ENCODE data around the gene AIDA. TPM values are rescaled to one million over a fixed set of nuclear protein-coding genes. Genes with fewer than 3 reads are reported as not detected.

AIDA gene, protein sequence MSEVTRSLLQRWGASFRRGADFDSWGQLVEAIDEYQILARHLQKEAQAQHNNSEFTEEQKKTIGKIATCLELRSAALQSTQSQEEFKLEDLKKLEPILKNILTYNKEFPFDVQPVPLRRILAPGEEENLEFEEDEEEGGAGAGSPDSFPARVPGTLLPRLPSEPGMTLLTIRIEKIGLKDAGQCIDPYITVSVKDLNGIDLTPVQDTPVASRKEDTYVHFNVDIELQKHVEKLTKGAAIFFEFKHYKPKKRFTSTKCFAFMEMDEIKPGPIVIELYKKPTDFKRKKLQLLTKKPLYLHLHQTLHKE
- 13.9 TPM for total RNA-seq (2013)
- polyA plus RNA-seq (10 to 100 TPM in 2 of 3 donors, 1 to 10 TPM in 1; 10.0 to 11.7 (median 11.7) TPM), polyA minus RNA-seq (3.2 and 4.9 TPM in 2 replicates), total RNA-seq (7.4 to 18.7 (median 10.0) reads per million in 11 experiments)

DNA sequence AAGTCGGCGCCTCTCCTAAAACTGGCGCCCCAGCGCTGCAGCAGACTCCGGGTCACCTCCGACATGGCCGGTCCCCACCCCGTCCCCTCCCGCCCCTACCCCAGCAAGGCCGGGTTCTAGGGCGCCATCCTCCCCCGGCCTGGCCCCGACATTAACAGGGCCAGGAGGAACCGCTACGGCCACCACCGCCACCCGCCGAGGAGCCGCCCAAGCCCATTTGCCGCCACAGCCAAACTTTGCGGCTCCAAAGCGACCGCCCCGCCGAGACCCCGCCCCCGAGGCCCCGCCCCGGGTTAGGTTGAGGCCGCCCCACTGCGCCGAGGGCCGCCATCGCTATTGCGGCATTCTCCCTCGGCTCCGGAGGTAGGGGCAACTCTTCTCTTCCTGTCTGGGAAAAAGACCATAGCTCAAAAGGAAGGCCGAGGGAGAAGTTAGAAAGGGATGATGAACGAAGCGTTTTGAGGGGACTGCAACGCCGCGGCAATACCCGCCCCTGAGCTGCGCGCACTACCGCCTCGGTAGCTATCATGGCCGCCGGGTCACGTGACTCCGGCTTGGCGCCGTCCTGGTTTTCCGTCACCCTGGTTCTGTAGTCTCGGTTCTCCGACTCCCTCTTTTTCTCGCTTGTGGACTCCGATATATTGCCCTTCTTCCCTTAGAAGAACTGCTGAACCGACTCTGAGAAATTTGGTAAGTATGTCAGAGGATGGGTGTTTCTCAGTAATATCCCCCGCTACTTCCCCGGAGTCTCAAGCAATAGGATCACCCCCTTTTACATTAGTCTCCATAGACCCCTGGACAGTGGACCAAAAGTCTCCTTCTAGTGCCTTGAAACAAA lies at the start of gene AIDA, which contains the start of gene BROX:
AIDA (minus strand) TSS at position 239 of the 838 bp plus-strand sequence; CDS start at position 65, 174 bp downstream.
BROX (plus strand) TSS at position 312 of the 838 bp plus-strand sequence. CDS start 3,136 bp downstream, outside the sequence.
- peak within 1 kb of the TSS; percentile 99 to 100 (median 100) for H3K27ac Mint-ChIP-seq
- no peak for TF ChIP-seq CTCF (IDR thresholded peaks at IDR 0.05)
- Histone ChIP-seq H3K36me3 (replicated peaks in 1 of 2; ENCODE audit: control insufficient read depth in 1 of 2, insufficient read depth in 2 of 2, low read length in 2 of 2) (peaks cover 15 to 20% of the 10 kb centered on the region in 2 donors), H3K27me3 (ENCODE audit: control insufficient read depth in 2 of 2, insufficient read depth in 2 of 2, low read length in 2 of 2) (no peaks in the 10 kb centered on the region), H3K27ac (ENCODE audit: low read depth in 1 of 2, low read length in 2 of 2) (peak within 1 kb of the TSS; percentile 98 to 100), H3K4me3 (replicated peaks in 1 of 3; ENCODE audit: low read depth in 2 of 3, low read length in 3 of 3) (peak within 1 kb of the TSS; percentile 97 to 99 (median 98)), H3K79me2 (ENCODE audit: insufficient read depth, low read length) (peaks cover 78% of the 10 kb centered on the region), H3K4me1 (ENCODE audit: control insufficient read depth in 1 of 2, insufficient read depth in 2 of 2, low read length in 2 of 2) (peaks cover 16 to 33% of the 10 kb centered on the region in 2 donors), H3K9ac (ENCODE audit: insufficient read depth, low read length, poor library complexity, severe bottlenecking) (peak within 1 kb of the TSS; percentile 90), H2AFZ (ENCODE audit: insufficient read depth, low read depth, low read length, poor library complexity, severe bottlenecking) (peak within 1 kb of the TSS; percentile 95), H3K4me2 (replicated peaks; ENCODE audit: extremely low read depth, low read length, poor library complexity, severe bottlenecking) (peak within 1 kb of the TSS; percentile 82), H4K20me1 (ENCODE audit: insufficient read depth, low read length) (peaks cover 28% of the 10 kb centered on the region), H3K9me3 (replicated peaks in 1 of 2; ENCODE audit: control insufficient read depth in 1 of 2, insufficient read depth in 1 of 2, low read length in 2 of 2) (no peaks in the 10 kb centered on the region)
- peaks cover 11 to 23% of the 10 kb centered on the region in 2 donors for H3K36me3 Mint-ChIP-seq
- peak within 1 kb of the TSS; percentile 93 to 97 for H3K4me3 Mint-ChIP-seq
- intact Hi-C loops (cut with micrococcal nuclease) = loop anchor here in 1 of 2 donors (5.0 to 10.0 kb wide), 2 partner anchors 55 to 248 kb away; no protein-coding TSS in a partner anchor
- peaks cover 0 to 2% (median 0%) of the 10 kb centered on the region in 7 donors for H3K9me3 Mint-ChIP-seq
- under 1% methylated on average over 40 of the region's 62 CpGs for WGBS (ENCODE audit: insufficient coverage)
- H3K27me3 Mint-ChIP-seq (ENCODE audit: low read depth in 3 of 3) = no peaks in the 10 kb centered on the region
- peak; percentile 80 to 84 (median 80) for DNase-seq
- H3K4me1 Mint-ChIP-seq = peaks cover 40% of the 10 kb centered on the region

DNA sequence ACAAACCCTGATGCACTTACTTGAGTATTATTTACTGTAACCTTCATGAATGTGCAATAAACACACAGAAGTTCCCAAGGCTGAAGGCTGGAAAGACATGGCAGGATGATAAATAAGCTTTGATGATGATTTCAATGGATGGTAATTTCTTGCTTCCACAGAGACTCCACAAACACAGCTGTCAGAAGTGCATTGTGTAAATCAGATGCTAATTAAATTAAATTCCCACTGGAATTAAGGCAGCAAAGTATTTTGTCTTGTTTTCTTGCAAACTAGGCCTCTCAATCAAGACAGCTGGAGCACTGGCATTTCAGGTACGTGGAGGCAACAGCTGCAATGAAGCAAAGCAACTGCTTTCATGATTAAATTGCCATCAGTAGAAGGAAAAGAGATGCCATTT lies 48.8 kb upstream of the AIDA start:
- H3K4me3 ChIP-seq (replicated peaks in 1 of 3; ENCODE audit: low read depth in 2 of 3, low read length in 3 of 3) = no peak overlapping the region
- intact Hi-C loops (cut with micrococcal nuclease) = no loop called here
- no peak overlapping the region for H3K9ac ChIP-seq (ENCODE audit: insufficient read depth, low read length, poor library complexity, severe bottlenecking)

More for the DNA sequence above, 48.8 kb upstream of the AIDA start:
- Mint-ChIP-seq H3K27ac (no peak overlapping the region), H3K4me3 (no peak overlapping the region), H3K4me1 (peaks cover 7% of the 10 kb centered on the region), H3K9me3 (peaks cover 0 to 7% (median 3%) of the 10 kb centered on the region in 7 donors), H3K27me3 (ENCODE audit: low read depth in 3 of 3) (peaks cover 0 to 1% (median 0%) of the 10 kb centered on the region in 3 donors), H3K36me3 (no peaks in the 10 kb centered on the region)
- no peaks in the 10 kb centered on the region for H4K20me1 ChIP-seq (ENCODE audit: insufficient read depth, low read length)
- H3K36me3 ChIP-seq (replicated peaks in 1 of 2; ENCODE audit: control insufficient read depth in 1 of 2, insufficient read depth in 2 of 2, low read length in 2 of 2) = no peaks in the 10 kb centered on the region
- H2AFZ ChIP-seq (ENCODE audit: insufficient read depth, low read depth, low read length, poor library complexity, severe bottlenecking) = no peak overlapping the region
- no peak for TF ChIP-seq CTCF (IDR thresholded peaks at IDR 0.05)
- 100% methylated on average over 1 of the region's 1 CpG for WGBS (ENCODE audit: insufficient coverage)
- H3K4me2 ChIP-seq (replicated peaks; ENCODE audit: extremely low read depth, low read length, poor library complexity, severe bottlenecking) = no peak overlapping the region
- no peak for DNase-seq
- H3K27ac ChIP-seq (ENCODE audit: low read depth in 1 of 2, low read length in 2 of 2) = no peak overlapping the region
- H3K79me2 ChIP-seq (ENCODE audit: insufficient read depth, low read length) = no peaks in the 10 kb centered on the region
- no peaks in the 10 kb centered on the region for H3K9me3 ChIP-seq (replicated peaks in 1 of 2; ENCODE audit: control insufficient read depth in 1 of 2, insufficient read depth in 1 of 2, low read length in 2 of 2)
- no peaks in the 10 kb centered on the region for H3K27me3 ChIP-seq (ENCODE audit: control insufficient read depth in 2 of 2, insufficient read depth in 2 of 2, low read length in 2 of 2)
- H3K4me1 ChIP-seq (ENCODE audit: control insufficient read depth in 1 of 2, insufficient read depth in 2 of 2, low read length in 2 of 2) = peaks cover 0 to 3% of the 10 kb centered on the region in 2 donors

Data from CD14-positive monocyte (primary cell).